Left ventricle myocardium inferior (tissue), 1 donor: Measurements from ENCODE around the gene PRKCE. TPM values are rescaled to one million over a fixed set of nuclear protein-coding genes. Genes with fewer than 3 reads are reported as not detected.

ENCODE experiments used
- DNase-seq: peaks from one replicate; pipeline ENCODE4 v3.0.0-alpha.2; 2020
- H3K27ac ChIP-seq: fragments of 200-600 bp; replicated peaks from 2 replicates; pipeline ENCODE4 v1.8.0; 2021
- H3K27me3 ChIP-seq: fragments of 200-600 bp; 2 replicates; pipeline ENCODE4 v1.8.0; 2021; ENCODE audit warnings: low read depth
- H3K36me3 ChIP-seq: fragments of 200-600 bp; 2 replicates; pipeline ENCODE4 v1.8.0; 2021
- H3K4me1 ChIP-seq: fragments of 200-600 bp; 2 replicates; pipeline ENCODE4 v1.8.0; 2021
- H3K4me3 ChIP-seq: fragments of 200-600 bp; 2 replicates; pipeline ENCODE4 v1.8.0; 2021; ENCODE audit warnings: mild to moderate bottlenecking, moderate library complexity
- H3K9me3 ChIP-seq: fragments of 200-600 bp; replicated peaks from 2 replicates; pipeline ENCODE4 v1.8.0; 2021
- CTCF ChIP-seq: fragments of 200-600 bp; IDR thresholded peaks from 2 replicates; pipeline ENCODE4 v1.8.0; 2021; ENCODE audit warnings: antibody characterized with exemption, mild to moderate bottlenecking, borderline replicate concordance
- intact Hi-C: fragments of 100-400 bp; cut with micrococcal nuclease; formaldehyde crosslinking; loops from one replicate; pipeline ENCODE4 v1.11.0; 2022
- total RNA-seq: library from RNA; stranded (reverse); fragmentation: NEBNext Ultra II Directional; extraction: Animal tissue kit (Norgen Biotek cat#: 25700); gene quantifications from one replicate; pipeline ENCODE4 v1.2.1, GENCODE V29; 2021
- donor health status: DM: no; HTN: yes; CAD: no; lungs with severe emphysema.

PRKCE gene
- total RNA-seq, 1 donor from 2014 or later = 14.7 TPM

GRCh38 chr2:45849491-45850283 lies 198.2 kb downstream of the PRKCE start:
- H3K4me1 ChIP-seq = peaks cover 40% of the 10 kb centered on the region
- no peak for TF ChIP-seq CTCF
- DNase-seq = no peak
- no peaks in the 10 kb centered on the region for H3K9me3 ChIP-seq
- intact Hi-C loops = no loop called here
- no peaks in the 10 kb centered on the region for H3K36me3 ChIP-seq
- H3K4me3 ChIP-seq = no peak overlapping the region
- no peaks in the 10 kb centered on the region for H3K27me3 ChIP-seq
- H3K27ac ChIP-seq = peak overlapping the region; percentile 4

GRCh38 chr2:45850558-45850957 lies 199.1 kb downstream of the PRKCE start:
- intact Hi-C loops = no loop called here
- TF ChIP-seq CTCF = no peak
- H3K27me3 ChIP-seq = no peaks in the 10 kb centered on the region
- peaks cover 41% of the 10 kb centered on the region for H3K4me1 ChIP-seq
- no peak overlapping the region for H3K27ac ChIP-seq
- H3K4me3 ChIP-seq = no peak overlapping the region
- H3K9me3 ChIP-seq = no peaks in the 10 kb centered on the region
- H3K36me3 ChIP-seq = no peaks in the 10 kb centered on the region
- DNase-seq = no peak

DNA sequence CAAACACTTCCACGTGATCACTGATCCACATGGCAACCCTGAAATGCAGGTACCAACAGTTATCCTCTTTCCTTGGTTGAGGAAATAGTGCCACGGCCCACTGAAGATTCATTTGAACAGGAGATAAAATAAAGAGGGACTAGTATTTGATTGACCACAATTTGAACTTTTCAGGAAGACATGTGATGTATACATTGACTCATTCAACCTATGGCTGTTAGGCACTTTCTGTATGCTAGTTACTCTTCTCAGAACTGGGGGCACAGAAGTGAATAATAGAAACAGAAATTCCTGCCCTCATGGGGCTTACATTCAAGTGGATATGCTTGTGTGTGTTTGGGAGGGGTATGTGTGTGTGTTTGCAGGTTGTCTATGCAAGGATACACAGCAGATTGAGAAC lies 199.6 kb downstream of the PRKCE start:
- no peak for DNase-seq
- TF ChIP-seq CTCF = no peak
- H3K4me3 ChIP-seq = no peak overlapping the region
- no peaks in the 10 kb centered on the region for H3K36me3 ChIP-seq
- no peaks in the 10 kb centered on the region for H3K27me3 ChIP-seq
- H3K27ac ChIP-seq = no peak overlapping the region
- H3K4me1 ChIP-seq = peaks cover 46% of the 10 kb centered on the region
- intact Hi-C loops = no loop called here
- H3K9me3 ChIP-seq = no peaks in the 10 kb centered on the region

GRCh38 chr2:45851576-45852304 lies 200.3 kb downstream of the PRKCE start:
- TF ChIP-seq CTCF = no peak
- Histone ChIP-seq H3K9me3 (no peaks in the 10 kb centered on the region), H3K27ac (no peak overlapping the region), H3K4me1 (peaks cover 52% of the 10 kb centered on the region), H3K27me3 (no peaks in the 10 kb centered on the region), H3K4me3 (no peak overlapping the region), H3K36me3 (no peaks in the 10 kb centered on the region)
- no peak for DNase-seq
- intact Hi-C loops = no loop called here

GRCh38 chr2:45852450-45853150 lies 201.1 kb downstream of the PRKCE start:
- TF ChIP-seq CTCF = no peak
- Histone ChIP-seq H3K4me1 (peaks cover 60% of the 10 kb centered on the region), H3K9me3 (no peaks in the 10 kb centered on the region), H3K27ac (no peak overlapping the region), H3K27me3 (no peaks in the 10 kb centered on the region), H3K36me3 (no peaks in the 10 kb centered on the region), H3K4me3 (no peak overlapping the region)
- DNase-seq = no peak
- intact Hi-C loops = no loop called here
